Skeletal muscle cell (primary cell): ENCODE data around the gene TMEM178B.

Source experiments
- DNase-seq: peaks from one replicate; pipeline ENCODE4 v3.0.0-alpha.2; 2010; ENCODE audit warnings: low read depth
- H3K4me3 ChIP-seq: 2 replicates; pipeline ENCODE4 v1.5.1; 2011; ENCODE audit warnings: low read depth, mild to moderate bottlenecking, control low read depth, low read length, moderate library complexity

TMEM178B gene

DNA sequence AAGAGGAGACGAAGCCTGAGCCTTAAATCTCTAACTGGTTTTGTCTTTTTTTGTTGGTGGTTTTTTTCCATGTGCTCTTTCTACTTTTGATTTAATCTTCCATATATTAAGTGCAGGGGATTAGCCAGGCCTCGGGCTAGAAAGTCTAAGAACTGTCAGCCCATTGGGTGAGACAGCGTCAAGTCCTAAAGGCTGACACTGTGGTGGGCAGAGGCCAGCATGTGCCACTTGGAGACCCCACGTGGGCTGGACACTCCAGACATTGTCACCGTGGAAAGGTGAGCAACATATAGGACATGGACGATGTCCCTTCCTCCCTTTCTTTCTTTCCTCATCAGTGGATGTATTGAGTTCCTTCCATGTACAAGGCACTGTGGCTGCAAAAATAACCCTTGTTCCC lies 129.3 kb downstream of the TMEM178B start:
- no peak overlapping the region for H3K4me3 ChIP-seq
- no peak for DNase-seq

DNA sequence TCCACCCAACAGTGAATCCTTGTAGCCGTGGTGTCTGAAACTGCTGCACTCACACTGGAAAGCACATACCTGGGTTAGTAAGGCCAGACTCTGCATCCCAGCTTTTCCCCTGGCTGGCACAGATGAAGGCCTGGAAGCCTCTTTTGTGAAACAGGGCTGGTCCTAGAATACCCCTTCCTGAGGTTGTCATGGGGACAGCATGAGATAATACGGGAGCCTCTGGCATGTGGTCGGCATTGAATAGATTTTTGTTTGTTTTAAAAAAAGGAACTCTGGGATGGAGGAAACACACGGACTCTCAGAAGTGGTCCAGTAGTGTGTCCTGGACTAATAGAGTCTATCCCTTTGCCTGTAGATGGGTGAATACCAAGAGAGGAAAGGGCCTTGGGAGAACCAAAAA lies 129.7 kb downstream of the TMEM178B start:
- H3K4me3 ChIP-seq: no peak overlapping the region
- no peak for DNase-seq

DNA sequence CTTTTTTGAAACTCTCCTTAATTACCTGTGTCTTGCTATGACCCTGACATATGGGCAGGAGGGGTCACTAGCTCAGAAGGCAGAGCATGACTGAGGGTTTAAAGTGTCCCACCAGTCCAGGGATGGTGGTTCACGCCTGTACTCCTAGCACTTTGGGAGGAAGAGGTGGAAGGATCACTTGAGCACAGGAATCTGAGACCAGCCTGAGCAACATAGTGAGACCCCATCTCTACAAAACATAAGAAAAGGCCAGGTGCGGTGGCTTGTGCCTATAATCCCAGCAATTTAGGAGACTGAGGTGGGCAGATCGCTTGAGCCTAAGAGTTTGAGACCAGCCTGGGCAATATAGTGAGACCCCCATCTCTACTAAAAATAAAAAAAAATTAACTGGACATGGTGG lies 133.8 kb downstream of the TMEM178B start:
- no peak for DNase-seq
- no peak overlapping the region for H3K4me3 ChIP-seq

DNA sequence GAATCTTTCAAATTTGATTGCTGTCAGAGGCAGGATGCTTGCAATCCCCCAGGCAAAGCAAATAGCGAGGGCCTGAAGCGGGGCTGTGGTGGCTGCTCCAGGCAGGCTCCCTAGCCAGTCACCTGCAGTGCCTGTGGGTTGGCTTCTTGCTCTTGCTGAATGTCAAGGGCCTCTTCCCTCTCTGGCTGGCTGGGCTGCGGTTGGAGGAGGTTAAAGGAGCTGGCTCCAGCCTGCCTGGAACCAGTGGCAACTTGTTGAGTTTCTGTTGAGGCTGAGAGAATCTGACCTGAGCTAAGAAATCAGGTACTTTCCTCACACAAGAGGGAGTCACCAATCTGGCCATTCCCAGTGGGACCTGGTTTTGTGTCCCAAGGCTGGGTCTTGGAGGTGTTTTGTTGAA lies 134.7 kb downstream of the TMEM178B start:
- H3K4me3 ChIP-seq: no peak overlapping the region
- DNase-seq: no peak

DNA sequence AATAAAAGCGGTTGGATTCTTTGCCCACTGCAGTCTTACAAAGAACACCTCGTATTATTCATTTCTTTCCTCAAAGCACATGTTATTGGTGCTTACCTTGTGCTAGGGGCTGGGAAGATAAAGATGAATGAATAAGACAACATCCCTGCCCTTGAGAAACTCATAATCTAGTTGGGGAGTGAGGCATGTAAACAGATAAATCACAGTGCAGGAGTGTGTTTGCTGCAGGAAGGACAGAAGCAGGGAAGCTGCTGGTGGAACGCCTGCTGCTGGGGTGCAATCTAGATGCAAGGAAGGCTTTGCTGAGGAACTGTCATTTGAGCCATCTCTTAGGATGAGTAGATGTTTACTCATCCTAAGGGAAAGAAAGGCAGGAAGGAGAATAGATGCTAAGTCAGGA lies 135.6 kb downstream of the TMEM178B start:
- no peak for DNase-seq
- no peak overlapping the region for H3K4me3 ChIP-seq

DNA sequence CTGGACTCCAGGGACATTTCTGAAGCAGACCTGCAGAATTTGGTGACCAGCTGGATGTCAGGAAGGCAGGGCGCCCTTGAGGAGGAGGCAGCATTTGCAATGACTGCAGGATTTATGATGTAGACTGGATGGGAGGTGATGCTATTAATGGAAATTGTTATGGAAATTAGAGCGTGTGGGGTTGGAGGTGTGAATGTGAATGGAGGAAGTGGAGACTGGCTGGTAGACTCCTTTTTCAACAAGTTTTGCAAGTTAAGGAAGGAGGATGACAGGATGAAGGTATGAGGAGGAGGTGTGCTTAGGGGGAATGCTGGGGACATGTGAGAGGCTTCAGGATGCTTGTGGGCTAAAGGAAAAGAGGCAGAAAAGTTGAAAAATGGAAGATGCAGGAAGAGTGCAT lies 137.0 kb downstream of the TMEM178B start:
- H3K4me3 ChIP-seq: no peak overlapping the region
- no peak for DNase-seq

DNA sequence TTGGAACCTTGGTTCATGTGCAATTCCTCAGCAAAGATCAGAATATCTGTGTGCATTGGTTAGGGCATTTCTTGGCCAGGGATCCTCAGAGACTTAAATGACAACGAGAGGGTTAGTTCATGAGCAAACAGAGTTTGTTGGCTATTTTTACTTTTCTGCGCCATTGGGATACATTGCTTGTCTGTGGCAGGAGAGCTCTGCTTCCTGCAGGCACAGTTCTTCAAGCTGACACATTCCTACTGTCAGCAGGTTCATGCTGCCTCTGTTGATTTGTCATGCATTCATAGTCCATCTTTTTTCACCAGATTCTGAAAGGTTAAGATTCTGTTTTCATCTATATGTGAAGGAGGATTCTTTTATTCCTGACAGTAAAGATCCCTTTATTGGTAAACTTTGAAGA lies 139.4 kb downstream of the TMEM178B start:
- no peak overlapping the region for H3K4me3 ChIP-seq
- DNase-seq: no peak

DNA sequence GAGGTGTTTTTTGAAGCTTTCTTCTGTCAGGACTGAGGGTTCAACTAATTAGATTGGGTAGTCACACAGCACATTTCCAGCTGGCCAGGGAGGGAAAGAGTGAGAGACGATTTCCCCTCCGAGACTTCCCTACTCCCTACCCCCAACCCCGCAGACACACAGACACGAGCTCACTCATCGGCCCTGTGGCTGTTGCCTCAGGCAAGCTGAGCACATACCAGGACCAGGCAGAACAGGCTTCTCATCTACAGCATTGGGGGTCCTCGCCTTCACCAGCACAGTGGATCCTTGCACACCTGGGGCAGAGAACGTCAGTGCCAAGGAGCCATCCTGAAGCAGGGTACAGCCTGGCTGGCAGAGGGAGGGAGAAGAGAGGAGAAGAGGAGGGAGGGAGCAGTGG lies 144.1 kb downstream of the TMEM178B start:
- no peak for DNase-seq

DNA sequence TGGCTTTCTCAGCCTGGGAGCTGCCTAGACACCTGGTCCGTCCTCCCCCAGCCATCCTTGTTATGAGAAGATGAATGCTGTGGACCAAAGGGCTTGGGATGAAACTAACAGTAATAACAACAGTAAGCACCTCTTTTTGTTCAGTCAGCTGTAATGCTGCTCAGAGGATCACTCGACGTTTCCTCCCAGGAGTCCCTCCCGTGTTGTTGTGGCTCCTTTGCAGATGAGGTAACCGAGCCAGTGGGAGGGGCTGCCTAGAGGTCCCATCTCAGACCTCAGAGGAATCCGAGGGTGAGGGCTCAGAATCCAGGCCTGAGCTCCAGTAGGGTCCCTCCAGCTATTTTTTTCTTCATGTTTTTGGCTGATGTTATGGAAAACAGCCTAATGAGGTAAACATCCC lies 145.1 kb downstream of the TMEM178B start:
- no peak overlapping the region for H3K4me3 ChIP-seq
- DNase-seq: no peak

More for the DNA sequence above, 144.1 kb downstream of the TMEM178B start:
- H3K4me3 ChIP-seq: no peak overlapping the region

DNA sequence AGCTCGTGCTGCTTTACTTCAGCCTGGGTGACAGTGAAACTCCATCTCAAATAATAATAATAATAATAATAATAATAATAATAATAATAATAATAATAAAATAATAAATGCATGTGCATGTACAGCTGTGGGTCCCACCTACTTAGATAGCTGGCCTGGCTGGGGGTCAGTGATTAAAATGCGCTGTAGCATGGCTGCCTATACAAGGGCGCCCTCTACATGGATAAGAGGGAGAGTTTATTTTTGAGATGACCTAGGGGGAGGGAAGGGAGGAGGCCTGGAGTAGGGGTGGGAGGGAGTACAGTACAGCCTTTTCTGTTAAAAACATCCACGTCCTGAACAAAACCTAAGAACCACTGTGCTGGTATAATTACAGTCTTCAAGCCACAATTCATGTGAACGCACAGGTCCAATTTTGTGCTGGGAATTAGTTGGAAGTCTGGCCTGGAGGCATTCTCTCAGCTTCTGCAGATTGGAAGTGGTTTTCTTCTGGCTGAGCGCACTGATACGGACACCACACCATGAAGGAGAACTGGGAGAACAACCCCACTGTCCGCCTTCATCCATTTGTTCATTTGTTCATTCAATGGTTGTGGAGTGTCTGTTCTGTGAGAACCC lies 146.5 kb downstream of the TMEM178B start:
- H3K4me3 ChIP-seq: no peak overlapping the region
- no peak for DNase-seq

DNA sequence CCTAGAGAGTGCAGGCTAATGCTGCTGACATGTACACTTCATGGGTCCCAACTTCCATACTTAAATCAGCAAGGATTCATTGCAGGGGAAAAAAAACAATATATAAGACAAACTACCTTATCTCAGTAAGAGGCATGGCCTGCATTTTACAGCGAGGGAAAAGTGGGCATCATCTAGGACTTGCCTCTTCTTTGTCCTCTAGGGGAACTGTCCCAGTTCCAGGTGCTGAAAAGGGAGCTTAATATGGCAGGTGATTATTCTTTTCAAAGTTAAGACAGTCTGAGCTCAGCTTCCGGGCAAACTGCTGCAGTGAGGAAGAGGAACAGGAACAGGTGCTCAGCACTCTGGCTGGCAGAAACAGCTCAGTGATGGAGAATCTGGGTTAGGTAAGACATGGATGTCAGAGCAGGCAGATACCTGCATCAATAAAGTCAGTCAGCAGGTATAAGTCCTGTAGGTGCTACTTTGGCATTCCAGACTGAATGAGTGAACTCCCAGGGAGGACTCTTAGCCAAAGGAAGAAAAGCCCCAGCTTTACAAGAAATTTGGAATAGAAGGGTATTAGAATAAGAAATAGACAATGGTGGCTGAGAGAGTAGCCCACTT lies 147.2 kb downstream of the TMEM178B start:
- H3K4me3 ChIP-seq: no peak overlapping the region
- no peak for DNase-seq

DNA sequence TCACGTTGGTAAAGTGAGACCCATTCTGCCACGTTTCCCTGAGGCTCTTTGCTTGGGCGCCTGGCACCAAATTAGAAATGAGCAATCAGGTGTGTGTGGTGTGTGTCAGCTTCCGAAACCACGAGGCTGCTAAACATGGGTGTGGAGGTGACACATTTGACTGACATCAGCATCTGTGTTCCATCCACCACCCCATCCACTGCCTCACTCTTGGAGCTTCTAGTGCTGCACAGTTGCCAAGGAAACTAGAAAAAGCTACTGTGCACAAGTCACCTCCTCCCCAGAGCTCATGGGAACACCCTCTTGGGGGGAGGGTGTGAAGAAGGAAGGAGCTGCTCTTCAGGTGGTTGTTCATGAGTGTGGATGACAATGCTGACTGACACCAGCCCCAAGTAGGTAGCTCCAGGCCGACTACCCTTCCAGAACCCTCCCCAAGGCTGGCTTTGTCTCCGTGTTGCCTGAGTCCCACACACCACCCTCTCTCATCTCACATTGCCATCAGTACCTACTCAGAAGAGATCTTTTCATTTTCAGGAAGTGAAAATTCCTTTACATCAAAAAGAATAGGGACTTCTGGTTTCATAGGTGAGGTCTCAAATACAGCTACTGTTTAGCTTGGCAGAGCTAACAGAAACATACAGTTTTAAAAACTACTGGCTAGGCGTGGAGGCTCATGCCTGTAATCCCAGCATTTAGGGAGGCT lies 152.2 kb downstream of the TMEM178B start:
- DNase-seq: no peak
- H3K4me3 ChIP-seq: no peak overlapping the region

DNA sequence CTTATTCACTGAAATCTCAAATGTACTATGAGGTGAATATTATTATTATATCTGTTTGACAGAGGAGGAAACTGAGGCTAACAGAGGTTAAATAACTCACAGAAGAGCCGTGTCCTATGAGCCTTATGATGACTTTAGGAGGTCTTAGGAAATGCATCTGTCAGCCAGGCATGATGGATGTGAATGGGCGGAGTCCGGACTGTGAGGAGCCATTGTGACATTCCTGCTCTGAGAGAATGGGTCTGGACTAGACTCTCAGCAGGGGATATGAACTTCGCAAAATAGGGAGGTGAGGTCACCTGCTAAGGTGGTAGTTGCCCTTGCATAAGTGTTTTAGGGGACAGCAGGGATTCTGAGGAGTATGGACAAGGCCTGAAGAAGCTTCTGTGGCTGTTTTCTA lies 153.6 kb downstream of the TMEM178B start:
- no peak for DNase-seq
- H3K4me3 ChIP-seq: no peak overlapping the region

DNA sequence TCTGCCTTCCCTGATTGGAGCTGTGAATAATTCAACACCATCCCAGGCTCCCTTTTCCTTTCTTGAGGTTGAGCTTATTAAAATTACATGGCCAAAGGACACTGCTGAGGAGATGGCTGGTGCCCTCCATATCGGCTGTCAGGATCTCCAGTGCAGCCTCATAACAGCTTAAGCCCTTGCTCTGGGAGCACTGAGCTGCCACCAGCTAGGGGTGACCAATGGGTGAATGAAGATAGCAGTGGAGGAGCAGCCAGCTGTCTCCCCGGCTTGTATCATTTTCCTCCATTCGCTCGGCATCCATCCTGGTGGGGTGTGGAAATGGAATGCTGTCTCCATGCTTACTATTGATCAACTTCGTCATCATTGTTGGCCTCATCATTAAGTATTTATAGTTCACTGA lies 154.6 kb downstream of the TMEM178B start:
- DNase-seq: no peak
- H3K4me3 ChIP-seq: no peak overlapping the region

DNA sequence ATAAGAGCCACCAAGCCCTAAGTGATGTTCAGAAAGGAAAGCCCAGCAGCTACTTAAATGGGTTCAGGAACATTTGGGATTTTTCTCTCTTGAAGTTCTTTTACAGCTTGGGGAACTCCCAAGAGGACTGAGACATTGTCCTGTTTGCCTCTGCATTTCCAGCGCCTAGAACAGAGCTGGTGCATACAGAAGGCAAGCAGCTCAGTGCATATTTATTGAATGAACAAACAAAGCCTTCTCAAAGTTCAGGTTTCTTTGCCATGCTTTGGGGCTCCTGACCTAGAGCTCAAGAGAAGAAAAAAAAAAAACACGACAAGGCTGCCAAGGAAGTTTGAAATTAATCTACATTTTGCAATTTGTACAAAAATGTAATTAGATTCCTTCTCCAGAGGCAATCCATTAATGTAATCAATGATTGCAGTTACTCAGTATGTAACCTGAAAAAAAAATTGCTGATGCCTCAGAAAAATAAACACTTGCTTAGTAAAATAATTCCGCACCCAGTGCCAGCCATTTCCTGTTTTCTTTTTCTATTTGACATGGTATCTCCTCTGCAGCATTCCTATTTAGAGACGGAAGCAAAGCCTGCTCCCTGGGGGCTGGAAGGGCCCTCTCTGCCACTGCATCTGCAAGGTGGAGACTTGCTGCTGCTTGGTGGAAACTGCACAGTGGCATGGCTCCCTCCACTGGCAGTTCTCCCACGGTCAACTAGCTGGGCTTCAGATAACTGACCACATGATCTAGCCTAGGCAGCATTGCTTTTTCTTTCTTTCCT lies 157.3 kb downstream of the TMEM178B start:
- no peak overlapping the region for H3K4me3 ChIP-seq
- no peak for DNase-seq

DNA sequence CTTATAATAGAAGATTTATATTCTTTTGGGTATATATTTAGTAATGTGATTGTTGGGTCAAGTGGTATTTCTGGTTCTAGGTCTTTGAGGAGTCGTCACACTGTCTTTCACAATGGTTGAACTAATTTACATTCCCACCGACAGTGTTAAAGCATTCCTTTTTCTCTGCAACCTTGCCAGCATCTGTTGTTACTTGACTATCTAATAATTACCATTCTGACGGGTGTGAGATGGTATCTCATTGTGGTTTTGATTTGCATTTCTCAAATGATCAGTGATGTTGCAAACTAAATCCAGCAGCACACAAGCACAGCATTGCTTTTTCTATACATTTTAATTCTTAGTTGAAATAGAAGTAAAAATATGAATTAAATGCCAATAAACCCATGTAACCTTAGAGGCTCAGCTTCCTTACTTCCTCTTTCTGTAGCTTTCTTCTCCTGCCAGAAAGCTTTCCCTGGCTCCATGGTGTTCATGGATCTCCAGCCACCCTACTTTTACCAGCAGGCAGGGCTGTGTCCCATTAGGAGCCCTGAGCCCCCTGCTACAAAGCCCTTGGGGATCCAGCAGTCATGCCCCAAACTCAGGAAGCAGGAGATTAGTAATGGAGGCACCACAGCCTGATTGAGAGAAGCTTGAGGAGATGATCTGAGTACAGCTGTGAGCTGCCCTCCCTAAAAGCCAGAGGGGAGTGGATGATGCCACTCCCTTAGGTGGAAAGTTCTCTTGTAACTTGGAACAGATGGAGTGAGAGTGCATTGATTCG lies 158.6 kb downstream of the TMEM178B start:
- H3K4me3 ChIP-seq: no peak overlapping the region
- no peak for DNase-seq

DNA sequence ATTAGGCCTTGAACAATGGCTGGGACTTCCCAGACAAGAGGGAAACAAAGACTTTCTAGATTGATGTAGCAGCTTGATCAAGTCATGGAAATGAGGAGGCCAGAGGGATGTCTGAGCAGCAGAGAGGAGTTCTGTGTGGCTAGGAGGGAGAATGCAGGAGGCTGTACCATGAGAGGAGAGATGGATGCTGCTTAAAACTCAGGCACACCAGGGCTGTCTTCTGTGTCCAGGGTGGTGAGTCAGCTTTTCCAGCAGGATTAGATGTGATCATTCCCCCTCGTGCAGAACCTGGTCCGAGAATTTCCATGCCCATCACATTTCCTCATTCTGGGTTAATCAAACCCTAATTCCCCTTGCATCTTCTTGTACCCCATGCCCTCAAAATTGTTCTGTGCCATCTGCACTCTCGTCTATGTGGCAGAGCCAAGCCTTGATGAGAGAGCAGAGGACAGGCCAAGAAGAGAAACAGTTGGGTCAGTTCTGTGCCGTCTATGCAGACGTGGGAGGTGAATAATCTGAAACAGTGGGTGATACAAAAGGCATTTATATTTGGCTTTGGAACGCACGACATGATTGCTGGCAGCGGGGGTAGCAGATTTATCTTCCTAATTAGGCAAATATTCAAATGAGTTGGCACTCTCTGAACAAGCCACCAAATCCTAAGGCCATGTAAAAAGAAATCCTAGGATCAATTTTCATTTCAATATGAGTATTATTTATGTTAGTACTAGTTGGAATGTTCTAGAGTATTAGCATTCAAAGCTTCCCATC lies 160.7 kb downstream of the TMEM178B start:
- no peak overlapping the region for H3K4me3 ChIP-seq

DNA sequence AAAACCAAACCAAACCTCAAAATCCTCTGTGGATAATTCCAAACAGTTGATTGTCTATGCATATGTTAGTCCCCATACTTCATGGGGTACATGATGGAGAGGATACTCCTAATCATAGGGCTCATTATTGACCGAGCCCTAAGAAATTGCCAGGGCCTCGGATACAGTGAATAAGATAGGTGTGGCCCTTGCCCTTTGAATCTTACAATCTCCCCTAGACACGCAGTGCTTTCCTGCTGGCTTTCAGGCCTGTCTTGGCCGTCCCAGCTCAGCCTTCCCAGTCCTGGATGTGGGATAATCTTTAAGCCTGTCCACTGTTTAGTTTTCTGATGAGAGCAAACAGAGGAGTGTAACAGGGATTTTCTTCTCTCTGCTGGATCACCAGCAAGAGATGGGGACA lies 161.8 kb downstream of the TMEM178B start:
- no peak for DNase-seq

More for the DNA sequence above, 160.7 kb downstream of the TMEM178B start:
- DNase-seq: no peak

More for the DNA sequence above, 161.8 kb downstream of the TMEM178B start:
- H3K4me3 ChIP-seq: no peak overlapping the region
